ENCODE measurements around the gene AMPD3.

DNA sequence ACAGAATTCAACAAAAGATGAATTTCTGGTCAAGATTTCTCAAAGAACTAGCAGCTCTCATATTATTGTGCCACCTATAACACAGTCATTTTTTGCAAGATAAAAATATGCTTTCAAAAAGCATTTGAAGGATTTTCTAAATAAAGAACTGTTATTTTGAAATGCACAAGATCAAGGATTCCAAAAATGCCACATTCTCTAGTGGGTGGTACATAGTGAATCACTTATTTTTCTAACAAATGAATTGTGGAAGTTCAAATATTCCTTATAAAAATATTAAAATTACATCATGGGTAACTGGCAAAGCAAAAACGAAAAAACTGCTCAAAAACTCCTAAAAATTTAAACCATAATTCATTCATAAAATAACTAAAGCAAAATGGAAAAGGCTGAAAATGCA lies 83.9 kb downstream of the AMPD3 start:
- TF ChIP-seq, protein P1, sequence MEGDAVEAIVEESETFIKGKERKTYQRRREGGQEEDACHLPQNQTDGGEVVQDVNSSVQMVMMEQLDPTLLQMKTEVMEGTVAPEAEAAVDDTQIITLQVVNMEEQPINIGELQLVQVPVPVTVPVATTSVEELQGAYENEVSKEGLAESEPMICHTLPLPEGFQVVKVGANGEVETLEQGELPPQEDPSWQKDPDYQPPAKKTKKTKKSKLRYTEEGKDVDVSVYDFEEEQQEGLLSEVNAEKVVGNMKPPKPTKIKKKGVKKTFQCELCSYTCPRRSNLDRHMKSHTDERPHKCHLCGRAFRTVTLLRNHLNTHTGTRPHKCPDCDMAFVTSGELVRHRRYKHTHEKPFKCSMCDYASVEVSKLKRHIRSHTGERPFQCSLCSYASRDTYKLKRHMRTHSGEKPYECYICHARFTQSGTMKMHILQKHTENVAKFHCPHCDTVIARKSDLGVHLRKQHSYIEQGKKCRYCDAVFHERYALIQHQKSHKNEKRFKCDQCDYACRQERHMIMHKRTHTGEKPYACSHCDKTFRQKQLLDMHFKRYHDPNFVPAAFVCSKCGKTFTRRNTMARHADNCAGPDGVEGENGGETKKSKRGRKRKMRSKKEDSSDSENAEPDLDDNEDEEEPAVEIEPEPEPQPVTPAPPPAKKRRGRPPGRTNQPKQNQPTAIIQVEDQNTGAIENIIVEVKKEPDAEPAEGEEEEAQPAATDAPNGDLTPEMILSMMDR (IDR thresholded peaks at IDR 0.05), result no peak
- no peak for TF ChIP-seq POLR2A (IDR thresholded peaks at IDR 0.05)
